HG02798 (cell line): ENCODE results near the gene STAB2.
"Not testable (repeated sequence)": the region's sequence is repeated elsewhere in the genome, so short reads cannot be mapped to it uniquely, and the experiment has no call there.

Source experiments
- ATAC-seq: cut with Tn5 transposase; IDR thresholded peaks from one replicate; pipeline ENCODE4 v1.9.1; 2021; ENCODE audit warnings: mild to moderate bottlenecking; ENCODE audit not compliant: unreplicated experiment, poor library complexity

Gene STAB2

DNA sequence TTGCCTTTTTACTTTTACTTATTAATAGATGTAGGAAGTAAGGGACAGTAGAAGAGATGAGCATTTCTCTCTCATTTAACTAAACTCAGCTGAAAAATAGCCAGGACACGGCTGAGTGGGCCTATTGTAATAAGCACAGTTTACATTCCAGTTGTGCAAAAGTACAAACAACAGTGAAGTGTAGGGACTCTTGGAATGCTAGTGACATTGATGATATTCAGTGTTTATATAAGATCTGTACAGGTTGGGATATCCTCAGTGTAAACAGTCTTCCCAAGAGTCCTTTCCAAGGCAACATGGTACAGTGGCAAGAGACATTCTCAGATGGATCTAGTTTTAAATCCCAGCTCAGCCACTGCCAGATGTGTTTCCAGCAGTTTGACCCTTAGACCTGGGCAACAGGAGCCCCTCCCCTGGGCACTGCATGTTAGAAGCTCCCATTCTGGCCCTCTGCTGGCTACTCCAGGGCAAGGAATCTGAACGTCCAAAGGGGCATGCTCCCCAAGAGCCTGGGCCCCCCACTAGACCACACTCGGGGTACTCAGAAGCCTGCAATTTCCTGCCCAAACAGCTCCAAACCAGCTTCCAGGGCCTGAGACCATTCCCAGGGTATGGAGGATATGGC, 55.3 kb downstream of the STAB2 start:
- ATAC-seq: no peak

DNA sequence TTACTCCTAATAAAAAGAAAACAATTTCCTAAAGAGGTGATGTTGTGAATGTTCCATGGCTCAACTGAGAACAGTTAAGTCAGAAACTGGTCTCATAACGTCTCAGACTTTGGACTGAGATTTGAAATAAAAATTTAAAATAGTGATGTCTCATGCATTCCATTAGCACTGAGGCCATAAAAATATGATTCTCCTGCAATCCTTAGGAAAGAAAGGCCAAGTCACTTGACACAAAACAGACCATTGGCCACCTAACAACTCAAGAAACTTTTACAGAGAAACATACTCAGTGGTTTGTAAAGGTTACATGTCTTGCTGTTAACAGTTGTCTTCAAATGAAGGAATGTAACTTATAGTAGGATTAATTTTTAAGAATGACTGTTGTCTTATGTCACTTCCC, 58.1 kb downstream of the STAB2 start:
- no peak for ATAC-seq

DNA sequence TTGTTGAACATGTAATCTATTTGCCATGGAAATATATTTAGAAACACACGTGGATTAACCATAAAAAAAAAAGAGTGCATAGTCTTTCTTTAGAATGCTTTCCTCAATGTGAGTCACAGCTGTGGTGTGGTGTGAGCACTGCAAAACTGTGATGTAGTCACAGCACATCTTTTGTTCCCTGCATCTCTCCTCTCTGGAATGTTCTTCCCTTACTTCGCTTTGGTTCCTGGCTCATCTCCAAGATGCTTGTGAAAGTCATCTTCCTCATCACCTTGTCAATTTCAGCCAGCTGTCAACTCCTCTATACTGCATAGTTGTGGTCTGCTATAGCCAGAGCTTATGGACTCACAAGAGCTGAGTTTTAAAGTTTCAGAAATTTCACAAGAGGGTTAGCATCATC, 60.2 kb downstream of the STAB2 start:
- ATAC-seq: no peak

GRCh38 chr12:103652808-103653207, 65.7 kb downstream of the STAB2 start:
- ATAC-seq: no peak

GRCh38 chr12:103653568-103654173, 66.6 kb downstream of the STAB2 start:
- ATAC-seq: not testable (repeated sequence)

GRCh38 chr12:103654816-103655215, 67.7 kb downstream of the STAB2 start:
- no peak for ATAC-seq

- no peak for ATAC-seq
Measured at GRCh38 chr12:103656291-103656690, 69.2 kb downstream of the STAB2 start.

- no peak for ATAC-seq
Measured at GRCh38 chr12:103657331-103657730, 70.3 kb downstream of the STAB2 start.

GRCh38 chr12:103664626-103665025, 77.6 kb downstream of the STAB2 start:
- no peak for ATAC-seq

DNA sequence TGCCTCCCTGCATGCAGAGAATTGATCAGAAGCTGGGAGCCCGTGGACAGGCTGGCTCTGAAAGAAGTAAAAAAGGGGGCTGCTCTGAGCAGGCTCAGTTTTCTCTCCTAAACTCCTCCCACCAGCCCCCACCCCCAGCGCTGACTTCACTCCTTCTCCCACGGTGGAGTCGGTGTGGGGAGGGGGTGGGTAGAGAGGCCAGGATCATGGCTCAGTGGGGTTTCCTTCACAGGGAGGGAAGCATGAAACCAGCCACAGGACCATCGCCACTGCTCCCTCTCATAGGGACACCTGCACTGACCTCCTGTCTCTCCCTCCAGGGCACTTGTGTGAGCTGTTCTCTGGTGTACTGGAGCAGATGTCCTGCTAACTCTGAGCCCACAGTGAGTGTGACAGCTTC, 78.9 kb downstream of the STAB2 start:
- no peak for ATAC-seq

DNA sequence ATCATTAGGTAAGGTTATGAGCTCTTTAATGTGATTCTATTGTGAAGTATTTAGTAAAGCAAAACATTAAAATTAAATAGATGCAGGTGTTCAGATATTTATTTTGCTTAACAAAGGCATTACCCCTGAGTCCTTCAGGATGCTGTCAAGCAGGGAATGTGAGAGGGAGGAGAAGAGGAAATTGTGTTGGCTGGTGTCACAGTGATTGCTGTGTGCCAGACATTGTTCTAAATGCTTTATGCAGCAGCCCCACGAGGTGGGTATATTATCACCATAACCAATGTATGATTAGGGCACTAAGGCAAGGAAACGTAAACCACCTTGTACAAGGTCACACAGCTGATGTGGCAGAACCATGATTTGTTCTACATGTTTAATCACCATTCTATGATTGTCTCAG, 80.1 kb downstream of the STAB2 start:
- ATAC-seq: no peak

- no peak for ATAC-seq
Measured at GRCh38 chr12:103668520-103668919, 81.4 kb downstream of the STAB2 start.

DNA sequence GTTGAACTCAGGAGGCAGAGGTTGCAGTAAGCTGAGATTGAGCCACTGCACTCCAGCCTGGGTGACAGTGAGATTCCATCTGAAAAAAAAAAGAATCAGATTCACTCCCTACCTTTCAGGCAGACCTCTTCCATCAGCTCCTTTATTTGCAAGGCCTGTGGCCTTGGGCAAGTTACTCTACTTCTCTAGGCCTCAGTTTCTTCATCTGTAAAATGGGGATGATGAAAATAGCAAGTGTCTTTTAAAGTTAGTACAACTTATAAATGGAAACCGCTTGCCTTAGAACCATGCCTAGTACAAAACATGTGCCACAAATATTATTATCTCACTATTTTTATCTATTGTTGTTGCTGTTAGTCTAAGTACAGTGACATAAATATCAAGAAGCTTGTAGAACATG, 84.3 kb downstream of the STAB2 start:
- no peak for ATAC-seq

GRCh38 chr12:103672401-103673119, 85.5 kb downstream of the STAB2 start:
- no peak for ATAC-seq

- ATAC-seq: no peak
Measured at GRCh38 chr12:103673487-103673886, 86.4 kb downstream of the STAB2 start.

DNA sequence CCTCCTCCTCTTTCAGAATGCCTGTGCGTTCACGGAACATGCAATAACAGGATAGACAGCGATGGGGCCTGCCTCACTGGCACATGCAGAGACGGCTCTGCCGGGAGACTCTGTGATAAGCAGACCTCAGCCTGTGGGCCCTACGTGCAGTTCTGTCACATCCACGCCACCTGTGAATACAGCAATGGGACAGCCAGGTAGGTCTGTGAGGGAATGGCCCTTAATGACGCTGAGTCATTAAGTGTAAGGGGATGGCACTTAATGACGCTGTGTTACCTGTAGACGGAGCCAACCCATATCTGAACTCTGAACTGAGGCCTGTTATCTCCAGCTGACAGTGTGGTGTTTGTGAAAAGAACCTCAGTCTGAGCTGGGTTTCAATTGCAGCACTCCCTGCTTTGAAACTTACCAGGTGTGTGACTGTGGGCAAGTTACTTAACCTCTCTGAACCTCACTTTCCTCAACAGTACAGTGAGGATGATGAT, 86.9 kb downstream of the STAB2 start:
- no peak for ATAC-seq

DNA sequence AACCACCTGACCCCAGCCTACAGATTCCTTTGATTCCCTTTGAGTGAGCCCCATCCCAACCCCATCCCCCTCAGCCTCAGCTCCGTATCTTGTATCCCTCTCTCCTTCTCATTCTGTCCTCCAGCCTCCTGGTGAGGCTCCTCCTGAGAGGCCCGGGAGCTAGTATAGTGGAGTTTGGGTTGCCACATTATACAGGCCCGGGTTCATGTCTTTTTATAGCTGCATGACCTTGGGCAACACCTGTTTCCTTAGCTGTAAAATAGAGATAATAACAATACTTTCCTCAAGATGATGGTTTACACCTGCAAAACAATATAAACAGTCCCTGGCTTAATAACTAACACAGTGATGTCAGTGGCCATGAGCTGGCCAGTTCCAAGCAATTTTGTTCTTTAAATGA, 89.8 kb downstream of the STAB2 start:
- ATAC-seq: no peak

DNA sequence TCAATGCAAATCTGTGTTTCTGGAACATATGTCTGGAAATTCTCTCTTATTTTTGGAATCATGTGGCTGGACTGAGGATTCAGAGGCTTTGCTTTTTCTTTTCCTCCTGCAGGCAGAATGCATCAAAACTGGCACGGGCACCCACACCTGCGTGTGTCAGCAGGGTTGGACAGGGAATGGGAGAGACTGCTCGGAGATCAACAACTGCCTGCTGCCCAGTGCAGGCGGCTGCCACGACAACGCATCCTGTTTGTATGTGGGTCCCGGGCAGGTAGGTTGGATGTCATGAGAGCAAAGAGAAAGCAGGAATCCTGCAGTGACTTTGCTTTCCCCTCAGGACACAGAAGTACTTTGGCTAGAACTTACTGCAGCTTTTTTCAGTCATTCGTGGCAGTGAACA, 90.3 kb downstream of the STAB2 start:
- ATAC-seq: no peak

DNA sequence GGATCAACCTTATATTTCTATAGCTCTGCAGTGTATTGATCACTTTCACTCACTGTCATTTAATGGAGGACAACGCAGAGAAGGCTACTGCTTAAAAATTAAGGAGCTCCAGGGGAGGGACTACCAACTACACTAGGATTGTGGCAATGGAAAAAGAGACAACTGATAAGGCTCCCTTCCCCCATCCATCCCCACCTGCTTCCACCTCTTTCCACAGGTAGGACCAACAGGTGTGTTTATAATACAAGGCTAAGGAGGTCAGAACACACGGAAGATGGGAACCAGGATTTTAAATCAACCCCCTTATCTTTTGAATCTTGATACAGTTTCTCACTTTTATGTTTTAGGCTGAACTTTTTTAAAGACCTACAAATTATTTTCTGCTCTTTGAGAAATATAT, 90.8 kb downstream of the STAB2 start:
- no peak for ATAC-seq

DNA sequence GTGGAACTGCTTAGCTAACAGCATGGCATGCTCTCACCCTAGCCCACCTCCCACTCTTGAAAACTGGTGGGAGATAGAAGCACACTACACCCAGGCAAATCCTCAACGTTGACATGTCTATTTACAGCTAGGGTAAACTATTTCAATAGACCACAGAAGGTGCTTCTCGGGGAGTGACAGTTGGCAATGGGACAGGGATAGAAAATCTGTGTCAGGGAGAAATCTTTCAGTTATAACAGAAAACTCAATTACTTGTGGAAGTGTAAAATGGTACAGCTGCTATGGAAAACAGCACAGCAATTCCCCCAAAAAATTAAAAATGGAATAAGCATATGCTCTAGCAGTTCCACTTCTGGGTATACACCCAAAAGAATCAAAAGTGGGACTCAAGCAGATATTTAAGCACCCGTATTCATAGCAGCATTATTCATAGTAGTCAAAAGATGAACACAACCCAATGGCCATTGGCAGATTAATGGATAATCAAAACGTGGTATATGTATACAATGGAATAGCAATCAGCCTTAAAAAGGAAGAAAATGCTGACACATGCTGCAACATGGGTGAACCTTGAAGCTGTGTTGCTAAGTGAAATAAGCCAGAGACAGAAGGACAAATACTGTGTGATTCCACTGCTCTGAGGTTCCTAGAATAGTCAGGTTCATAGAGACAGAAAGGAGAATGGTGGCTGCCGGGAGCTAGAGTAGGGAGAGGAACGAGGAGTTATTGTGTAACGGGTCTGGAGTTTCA, 92.5 kb downstream of the STAB2 start:
- ATAC-seq: no peak

GRCh38 chr12:103680591-103681141, 93.6 kb downstream of the STAB2 start:
- no peak for ATAC-seq
